ENCODE results near the gene CCDC88C.

The CCDC88C gene

DNA sequence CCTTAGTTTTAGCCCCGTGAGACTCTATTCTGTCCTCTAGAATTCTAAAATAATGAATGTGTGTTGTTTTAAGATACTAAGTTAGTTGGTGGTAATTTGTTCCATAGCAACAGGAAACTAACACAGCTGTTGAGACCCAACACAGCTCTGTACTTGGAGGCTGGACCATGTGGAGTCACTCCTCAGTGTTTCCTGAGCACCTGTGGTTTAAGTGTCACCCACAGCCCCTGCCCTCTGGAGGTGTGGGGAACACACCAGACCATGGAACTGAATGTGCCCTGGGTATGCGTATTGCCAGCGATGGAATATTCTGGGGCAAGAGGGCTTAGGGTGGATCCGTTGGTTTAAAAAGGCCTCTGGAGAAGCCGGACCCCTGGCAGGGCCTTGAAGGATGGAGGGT lies 156.5 kb downstream of the CCDC88C start:
- Mint-ChIP-seq H3K9me3 (no peaks in the 10 kb centered on the region), H3K36me3 (ENCODE audit: low read depth) (no peaks in the 10 kb centered on the region), H3K27me3 (peaks cover 65% of the 10 kb centered on the region), H3K27ac (no peak overlapping the region), H3K4me1 (ENCODE audit: low read depth) (peaks cover 39% of the 10 kb centered on the region), H3K4me3 (no peak overlapping the region)
- intact Hi-C loops (cut with micrococcal nuclease), result no loop called here

DNA sequence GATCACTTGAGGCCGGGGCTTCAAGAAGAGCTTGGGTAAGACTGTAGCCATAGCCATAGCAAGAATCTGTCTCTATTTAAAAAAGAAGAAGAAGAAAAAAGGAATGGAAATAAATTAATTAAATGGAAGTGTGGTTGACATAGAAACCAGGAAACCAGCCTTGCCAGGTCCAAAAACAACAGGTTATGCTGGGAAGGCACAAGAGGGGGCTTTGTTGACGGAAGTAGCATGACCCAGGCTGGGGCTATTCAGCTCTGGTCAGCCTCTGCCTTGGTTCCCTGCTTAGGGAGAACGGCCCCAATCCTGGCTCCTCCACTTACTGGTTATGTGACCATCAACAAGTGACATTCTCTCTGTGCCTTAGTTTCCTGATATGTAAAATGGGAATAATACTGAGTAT lies 158.7 kb downstream of the CCDC88C start:
- Mint-ChIP-seq H3K36me3 (ENCODE audit: low read depth) (no peaks in the 10 kb centered on the region), H3K27me3 (peaks cover 60% of the 10 kb centered on the region), H3K4me3 (no peak overlapping the region), H3K4me1 (ENCODE audit: low read depth) (peaks cover 32% of the 10 kb centered on the region), H3K9me3 (no peaks in the 10 kb centered on the region), H3K27ac (peak overlapping the region; percentile 63)
- intact Hi-C loops (cut with micrococcal nuclease), result no loop called here

DNA sequence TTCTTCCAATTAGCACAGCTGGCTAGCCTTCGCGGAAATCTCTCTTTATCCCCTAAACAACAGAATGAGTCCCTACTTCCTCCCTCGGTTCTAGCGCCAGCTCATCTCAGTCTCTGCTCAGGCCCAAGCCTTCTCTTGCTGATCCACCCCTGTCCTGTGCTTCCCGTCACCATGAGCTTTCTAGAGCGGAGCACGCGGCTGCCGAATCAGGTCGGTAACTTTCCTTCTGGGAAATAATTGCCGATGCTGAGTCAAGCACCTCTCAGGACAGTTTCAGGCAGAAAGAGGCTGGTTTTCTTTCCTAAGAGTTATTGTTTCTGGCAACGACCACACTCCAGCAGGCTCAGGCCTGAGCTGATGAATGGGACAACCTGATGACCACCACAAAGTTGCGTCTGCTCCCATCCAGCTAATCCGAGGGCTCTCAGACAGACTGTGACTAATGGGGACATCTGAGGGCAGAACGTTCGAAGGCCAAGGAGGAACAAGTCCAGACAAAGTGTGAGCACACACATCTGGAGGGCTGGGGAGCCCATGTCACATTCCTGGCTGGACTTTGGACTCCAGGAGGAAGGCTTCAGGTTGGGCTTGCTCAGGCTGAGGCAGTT lies 159.5 kb downstream of the CCDC88C start:
- Mint-ChIP-seq H3K27me3 (peaks cover 56% of the 10 kb centered on the region), H3K9me3 (no peaks in the 10 kb centered on the region), H3K4me3 (no peak overlapping the region), H3K36me3 (ENCODE audit: low read depth) (no peaks in the 10 kb centered on the region), H3K4me1 (ENCODE audit: low read depth) (peaks cover 32% of the 10 kb centered on the region), H3K27ac (peak overlapping the region; percentile 63)
- intact Hi-C loops (cut with micrococcal nuclease), result no loop called here

DNA sequence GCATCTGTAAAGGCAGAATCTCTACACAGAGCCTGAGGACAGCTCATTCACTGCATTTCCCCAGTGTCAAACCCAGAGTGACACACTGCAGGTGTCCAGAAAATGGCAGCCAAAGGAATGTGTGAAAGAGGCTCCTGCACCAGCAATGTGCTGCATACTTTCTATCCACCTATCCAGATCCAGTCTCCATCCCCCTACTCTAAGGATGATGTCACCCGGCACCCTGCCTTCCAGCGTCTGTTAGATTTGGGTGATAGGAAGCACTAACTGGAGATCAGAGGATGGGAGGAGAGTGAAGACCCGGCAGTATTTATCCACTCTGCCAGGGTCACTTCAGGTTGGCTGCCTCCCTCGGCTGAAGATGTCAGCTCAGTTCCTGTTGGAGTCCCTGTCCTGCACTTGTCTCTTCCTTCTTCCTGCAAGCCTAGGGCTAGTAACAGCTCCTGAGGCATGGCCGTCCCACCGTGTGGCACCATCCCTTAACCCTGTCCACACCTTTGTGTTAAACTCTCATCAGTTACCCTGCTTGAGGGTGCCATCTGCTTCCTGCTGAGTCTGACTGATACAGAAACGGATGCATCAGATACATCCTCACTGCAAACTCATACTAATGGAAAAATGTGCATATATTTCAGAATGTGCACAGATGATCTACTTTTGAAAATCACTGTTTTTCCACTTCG lies 160.2 kb downstream of the CCDC88C start:
- Mint-ChIP-seq H3K4me1 (ENCODE audit: low read depth) (peaks cover 32% of the 10 kb centered on the region), H3K9me3 (no peaks in the 10 kb centered on the region), H3K36me3 (ENCODE audit: low read depth) (no peaks in the 10 kb centered on the region), H3K4me3 (no peak overlapping the region), H3K27me3 (peaks cover 59% of the 10 kb centered on the region), H3K27ac (peak overlapping the region; percentile 63)
- intact Hi-C loops (cut with micrococcal nuclease), result no loop called here

DNA sequence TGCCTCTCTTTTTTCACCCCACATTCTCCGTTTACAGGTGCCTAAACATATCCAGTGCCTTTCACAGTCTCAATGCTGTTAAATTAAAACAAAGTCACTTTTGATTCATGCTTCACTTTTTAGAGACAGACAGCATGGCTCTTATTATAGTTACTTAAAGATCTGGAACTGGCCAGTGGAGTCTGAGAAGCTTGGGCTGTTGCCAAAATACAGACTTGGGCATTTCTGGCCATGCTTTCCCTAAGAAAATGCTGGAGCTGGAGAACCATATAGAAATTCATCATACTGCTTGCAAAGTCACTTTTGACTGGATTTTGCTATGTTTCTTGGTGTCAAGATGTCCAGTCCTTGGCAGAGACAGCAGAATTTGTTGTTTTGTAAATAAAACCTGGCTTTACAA lies 161.0 kb downstream of the CCDC88C start:
- no peaks in the 10 kb centered on the region for H3K36me3 Mint-ChIP-seq (ENCODE audit: low read depth)
- peaks cover 54% of the 10 kb centered on the region for H3K27me3 Mint-ChIP-seq
- H3K4me3 Mint-ChIP-seq, result no peak overlapping the region
- no peaks in the 10 kb centered on the region for H3K9me3 Mint-ChIP-seq
- H3K4me1 Mint-ChIP-seq (ENCODE audit: low read depth), result peaks cover 32% of the 10 kb centered on the region
- intact Hi-C loops (cut with micrococcal nuclease), result no loop called here
- H3K27ac Mint-ChIP-seq, result no peak overlapping the region

DNA sequence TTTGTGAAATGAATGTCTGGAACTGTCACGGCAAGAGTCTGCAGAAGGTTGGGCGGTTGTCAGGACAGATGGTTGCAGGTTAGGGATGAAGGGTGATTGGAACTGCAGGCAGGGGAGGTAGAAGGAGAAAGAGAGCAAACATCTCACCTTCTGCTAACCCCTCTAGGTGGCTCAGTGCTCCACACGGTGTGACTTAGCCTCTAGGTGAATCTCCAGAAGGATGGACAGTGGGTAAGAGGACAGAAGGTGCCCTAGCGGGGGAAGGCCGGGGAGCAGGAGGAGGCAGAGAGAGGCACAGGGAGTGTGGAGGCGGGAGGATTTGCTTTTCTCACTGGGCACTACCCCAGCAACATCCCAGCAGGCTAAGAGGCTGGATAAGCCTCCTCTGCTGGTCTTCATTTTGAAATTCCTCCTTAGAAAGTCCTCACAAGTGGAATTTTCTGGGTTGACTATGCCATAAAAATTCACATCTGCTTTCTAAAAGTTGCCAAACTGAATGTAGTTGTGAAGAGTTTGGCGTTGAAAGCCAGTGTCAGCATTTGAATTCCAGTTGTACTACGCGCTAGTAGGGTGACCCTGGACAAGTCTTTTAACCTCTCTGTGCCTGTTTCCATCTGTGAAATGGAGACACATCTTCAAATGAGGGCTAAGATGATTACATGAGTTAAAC lies 162.5 kb downstream of the CCDC88C start:
- Mint-ChIP-seq H3K36me3 (ENCODE audit: low read depth) (no peaks in the 10 kb centered on the region), H3K27ac (no peak overlapping the region), H3K9me3 (no peaks in the 10 kb centered on the region), H3K27me3 (peaks cover 50% of the 10 kb centered on the region), H3K4me1 (ENCODE audit: low read depth) (peaks cover 41% of the 10 kb centered on the region), H3K4me3 (no peak overlapping the region)
- intact Hi-C loops (cut with micrococcal nuclease), result no loop called here

DNA sequence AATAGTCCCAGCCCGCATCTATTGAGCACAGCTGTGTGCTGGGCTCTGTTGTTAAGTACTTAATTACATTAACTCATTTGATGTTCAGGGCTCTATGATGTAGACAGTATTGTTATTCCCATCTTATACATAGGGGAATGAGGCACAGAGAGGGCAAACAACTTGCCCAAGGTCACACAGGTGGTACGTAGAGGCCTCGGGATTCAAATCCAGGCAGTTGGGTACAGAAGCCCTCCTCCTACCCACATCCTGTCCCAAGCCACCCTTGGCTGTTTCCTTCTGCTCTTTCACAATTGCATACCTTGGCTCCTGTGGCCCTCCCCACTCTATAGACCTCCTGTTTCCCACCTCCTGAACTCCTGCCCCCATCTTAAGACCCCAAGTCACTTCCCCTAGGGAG lies 163.2 kb downstream of the CCDC88C start:
- Mint-ChIP-seq H3K36me3 (ENCODE audit: low read depth) (no peaks in the 10 kb centered on the region), H3K27ac (peak overlapping the region; percentile 74), H3K4me1 (ENCODE audit: low read depth) (peaks cover 48% of the 10 kb centered on the region), H3K9me3 (no peaks in the 10 kb centered on the region), H3K4me3 (peak overlapping the region; percentile 71), H3K27me3 (peaks cover 50% of the 10 kb centered on the region)
- intact Hi-C loops (cut with micrococcal nuclease), result no loop called here

DNA sequence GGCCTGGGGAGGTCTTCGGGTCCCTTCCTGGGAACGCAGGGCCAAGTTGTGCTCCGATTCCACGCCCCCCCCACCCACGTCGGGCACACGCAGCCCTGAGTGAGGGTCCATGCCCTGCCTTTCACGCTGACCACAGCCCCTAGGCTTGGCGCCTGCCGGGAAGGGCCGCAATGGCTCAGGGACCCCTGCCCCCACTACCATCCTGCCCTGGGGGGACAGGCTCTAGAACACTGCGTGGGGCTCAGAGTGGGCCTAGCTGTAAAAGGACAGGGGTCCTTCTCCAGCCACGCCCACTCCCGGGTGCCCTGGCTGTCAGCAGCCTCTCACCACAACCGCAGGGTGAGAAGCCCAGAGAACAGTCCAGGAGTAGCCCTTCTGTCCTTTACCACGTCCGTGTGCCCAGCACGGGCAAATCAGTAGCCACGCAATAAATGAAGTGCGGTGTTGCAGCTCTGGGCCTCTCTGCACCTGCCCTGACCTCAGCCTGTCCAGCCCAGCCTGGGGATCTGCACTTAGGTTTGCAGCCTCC lies 163.8 kb downstream of the CCDC88C start:
- Mint-ChIP-seq H3K4me3 (peak overlapping the region; percentile 71), H3K27ac (peak overlapping the region; percentile 74), H3K4me1 (ENCODE audit: low read depth) (peaks cover 52% of the 10 kb centered on the region), H3K9me3 (no peaks in the 10 kb centered on the region), H3K36me3 (ENCODE audit: low read depth) (no peaks in the 10 kb centered on the region), H3K27me3 (peaks cover 50% of the 10 kb centered on the region)
- intact Hi-C loops (cut with micrococcal nuclease), result no loop called here

DNA sequence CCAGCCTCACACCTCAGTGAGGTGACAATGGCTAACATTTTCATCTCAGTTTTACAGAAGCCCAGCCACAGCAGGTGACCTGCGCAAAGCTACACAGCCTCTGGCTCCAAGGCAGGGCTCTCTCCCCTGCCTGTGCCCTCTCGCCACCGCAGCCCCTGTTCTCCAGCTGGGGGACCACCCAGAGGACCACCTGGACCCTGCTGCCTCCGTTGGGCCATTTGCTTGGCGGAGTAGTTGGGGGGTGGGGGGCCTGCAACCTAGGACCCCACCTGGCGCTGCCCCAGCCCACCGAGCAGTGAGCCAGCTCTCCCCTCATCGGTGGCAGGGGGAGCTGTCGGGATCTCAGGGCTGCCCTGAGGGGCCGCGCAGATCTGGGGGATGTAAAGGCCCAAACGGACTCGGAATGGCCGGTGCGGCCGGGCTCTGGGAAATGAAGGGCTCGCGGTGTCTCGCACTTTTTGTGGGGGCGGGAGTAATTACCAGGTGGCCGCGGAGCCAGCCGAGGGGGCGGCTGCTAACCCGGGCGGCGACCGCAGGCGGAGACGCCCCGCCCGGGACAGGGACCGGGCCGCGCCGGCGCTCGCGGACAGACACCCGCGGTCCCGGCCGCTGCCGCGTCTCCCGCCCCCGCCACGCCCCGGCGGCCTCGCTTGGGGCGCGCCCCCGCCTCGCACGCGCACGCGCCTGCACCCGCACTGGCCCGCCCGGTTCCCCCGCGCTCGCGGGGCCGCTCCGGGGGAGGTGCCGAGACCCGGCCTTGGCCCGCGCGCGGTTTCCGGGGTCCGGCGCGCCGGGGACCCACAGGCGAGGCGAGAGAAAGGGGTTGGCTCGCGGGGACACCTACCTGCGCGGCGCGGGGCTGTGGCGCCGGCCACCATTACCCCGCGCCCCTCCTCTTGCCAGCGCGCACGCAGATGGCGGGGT lies 164.5 kb downstream of the CCDC88C start:
- H3K9me3 Mint-ChIP-seq, result no peaks in the 10 kb centered on the region
- H3K36me3 Mint-ChIP-seq (ENCODE audit: low read depth), result no peaks in the 10 kb centered on the region
- H3K4me3 Mint-ChIP-seq, result peak overlapping the region; percentile 71
- intact Hi-C loops (cut with micrococcal nuclease), result no loop called here
- H3K27me3 Mint-ChIP-seq, result peaks cover 44% of the 10 kb centered on the region
- peak overlapping the region; percentile 74 for H3K27ac Mint-ChIP-seq
- H3K4me1 Mint-ChIP-seq (ENCODE audit: low read depth), result peaks cover 49% of the 10 kb centered on the region

DNA sequence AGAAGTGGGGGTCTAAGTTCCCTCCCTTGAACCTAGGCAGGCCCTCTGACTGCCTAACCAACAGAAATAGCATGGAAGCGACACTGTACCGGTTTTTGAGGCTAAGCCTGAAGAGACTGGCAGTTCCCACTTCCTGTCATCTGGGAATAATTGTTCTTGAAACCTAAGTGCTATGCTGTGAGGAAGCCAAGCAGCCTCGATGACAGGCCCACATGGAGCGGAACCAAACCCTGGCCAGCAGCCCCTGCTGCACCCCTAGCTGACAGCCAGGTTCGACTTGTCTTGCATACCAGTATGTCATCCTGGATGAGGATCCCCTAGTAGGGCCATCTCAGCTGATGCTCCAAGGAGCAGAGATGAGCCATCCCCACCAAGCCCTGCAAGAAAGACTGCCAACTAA lies 166.7 kb downstream of the CCDC88C start:
- intact Hi-C loops (cut with micrococcal nuclease), result no loop called here
- Mint-ChIP-seq H3K27ac (peak overlapping the region; percentile 76), H3K4me3 (no peak overlapping the region), H3K4me1 (ENCODE audit: low read depth) (peaks cover 45% of the 10 kb centered on the region), H3K36me3 (ENCODE audit: low read depth) (no peaks in the 10 kb centered on the region), H3K27me3 (peaks cover 23% of the 10 kb centered on the region), H3K9me3 (no peaks in the 10 kb centered on the region)

DNA sequence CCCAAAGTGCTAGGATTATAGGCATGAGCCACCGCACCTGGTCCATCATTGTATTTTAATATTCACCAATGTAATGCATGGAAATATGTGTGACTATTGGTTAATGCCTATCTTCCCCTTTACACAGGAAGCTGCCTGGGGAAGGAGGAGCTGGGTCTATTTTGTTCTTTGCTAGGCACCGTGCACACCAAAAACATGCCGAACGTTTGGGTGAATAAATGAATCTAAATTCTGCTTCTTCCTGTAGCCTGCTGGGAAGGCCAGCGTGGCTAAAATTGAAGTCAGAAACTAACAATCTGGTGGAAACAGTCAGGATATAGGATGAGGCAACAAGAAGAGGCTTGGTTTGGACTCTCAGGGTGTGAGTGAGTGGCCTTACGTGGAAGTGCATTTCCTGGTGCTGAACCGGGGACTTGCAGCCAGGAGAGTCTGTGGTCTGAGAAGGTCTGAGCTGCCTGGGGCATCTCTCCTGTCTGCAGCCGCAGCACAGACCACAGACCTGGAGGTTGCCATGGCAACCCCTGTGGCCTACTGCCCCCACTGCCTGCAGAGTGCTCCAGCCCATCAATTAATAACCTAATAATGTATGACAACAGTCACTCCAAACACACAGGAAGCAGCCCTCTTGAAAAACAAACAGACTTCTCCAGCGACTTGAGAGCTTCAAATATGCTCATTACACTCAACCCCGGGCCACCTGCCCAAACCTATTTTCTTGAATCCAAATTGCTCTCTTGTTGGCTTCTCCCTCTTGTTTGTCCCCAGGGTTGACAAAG lies 167.6 kb downstream of the CCDC88C start:
- H3K36me3 Mint-ChIP-seq (ENCODE audit: low read depth), result no peaks in the 10 kb centered on the region
- H3K4me3 Mint-ChIP-seq, result no peak overlapping the region
- peak overlapping the region; percentile 76 for H3K27ac Mint-ChIP-seq
- peaks cover 46% of the 10 kb centered on the region for H3K4me1 Mint-ChIP-seq (ENCODE audit: low read depth)
- no peaks in the 10 kb centered on the region for H3K9me3 Mint-ChIP-seq
- intact Hi-C loops (cut with micrococcal nuclease), result no loop called here
- H3K27me3 Mint-ChIP-seq, result peaks cover 20% of the 10 kb centered on the region

DNA sequence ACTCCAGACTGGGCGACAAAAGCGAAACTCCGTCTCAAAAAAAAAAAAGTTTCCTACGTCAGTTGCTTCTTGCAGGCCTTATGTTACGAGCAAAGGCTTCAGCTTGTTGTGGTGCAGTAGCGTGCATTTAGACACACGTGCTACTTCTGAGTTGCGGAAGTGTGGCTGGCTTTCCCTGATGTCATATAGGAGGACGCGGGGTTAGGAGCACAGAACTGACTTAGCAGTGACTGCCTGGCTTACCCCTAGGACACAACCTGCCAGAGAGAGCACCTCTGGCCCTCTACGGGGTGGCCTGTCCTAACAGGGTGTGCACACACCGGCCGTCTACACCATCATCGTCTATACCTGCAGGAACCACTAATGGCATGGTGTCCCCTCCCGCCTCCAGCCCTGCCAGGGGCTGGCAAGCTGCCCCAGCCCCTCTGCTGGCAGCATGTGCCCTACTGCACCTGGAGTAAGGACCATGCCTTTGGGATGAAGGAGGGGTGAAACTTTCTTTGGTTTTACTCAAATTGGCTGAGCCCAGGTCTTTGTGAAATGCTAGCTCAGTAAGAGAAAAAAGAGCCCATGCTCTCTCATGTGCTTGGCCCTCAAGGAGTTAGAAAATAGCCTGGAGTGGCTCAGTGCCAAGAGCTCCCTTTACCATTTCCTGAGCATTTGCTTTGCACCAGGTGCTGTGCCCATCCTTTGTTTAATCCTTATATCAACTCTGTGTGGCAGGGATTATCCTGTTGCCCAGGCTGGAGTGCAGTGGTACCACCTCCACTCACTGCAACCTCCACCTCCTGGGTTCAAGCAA lies 171.4 kb downstream of the CCDC88C start:
- Mint-ChIP-seq H3K36me3 (ENCODE audit: low read depth) (no peaks in the 10 kb centered on the region), H3K27me3 (no peaks in the 10 kb centered on the region)
- intact Hi-C loops (cut with micrococcal nuclease), result no loop called here

More for the DNA sequence above, 171.4 kb downstream of the CCDC88C start:
- Mint-ChIP-seq H3K4me1 (ENCODE audit: low read depth) (peaks cover 72% of the 10 kb centered on the region), H3K9me3 (no peaks in the 10 kb centered on the region), H3K4me3 (no peak overlapping the region), H3K27ac (no peak overlapping the region)

Measured in dendritic cell treated with granulocyte-macrophage colony-stimulating factor and Interleukin-4, amounts not matched to agents 40 ng/mL and 50 ng/mL, for 4 days (primary cell).